Activated CD8-positive, alpha-beta memory T cell treated with anti-CD3 and anti-CD28 coated beads, Interleukin-2, amount 50 U/mL, for 48 hours (primary cell): ENCODE data around the gene NCAPH2.
A peak's percentile ranks its signal among the peaks of the same experiment; 100 is the strongest.
"Not testable (repeated sequence)": the region's sequence is repeated elsewhere in the genome, so short reads cannot be mapped to it uniquely, and the experiment has no call there.

Experiments
- DNase-seq: peaks from one replicate; pipeline ENCODE4 v3.0.0-alpha.2; 2020

Gene NCAPH2

GRCh38 chr22:50520184-50520583 lies 12.2 kb downstream of the NCAPH2 start:
- not testable (repeated sequence) for DNase-seq

GRCh38 chr22:50520826-50521453 lies 12.9 kb downstream of the NCAPH2 start:
- no peak for DNase-seq

- no peak for DNase-seq
Observed at GRCh38 chr22:50521710-50522109, 13.7 kb downstream of the NCAPH2 start.

- DNase-seq: no peak
Observed at GRCh38 chr22:50522208-50522805, 14.3 kb downstream of the NCAPH2 start.

- no peak for DNase-seq
Observed at GRCh38 chr22:50522806-50523438, 14.9 kb downstream of the NCAPH2 start.

GRCh38 chr22:50523458-50523805 lies 15.4 kb downstream of the NCAPH2 start:
- no peak for DNase-seq

GRCh38 chr22:50523806-50524675 lies 16.0 kb downstream of the NCAPH2 start:
- no peak for DNase-seq

- DNase-seq: no peak
Observed at GRCh38 chr22:50524676-50525103, 16.7 kb downstream of the NCAPH2 start.

- DNase-seq: peak; percentile 99
Observed at GRCh38 chr22:50525104-50525857, 17.3 kb downstream of the NCAPH2 start, which contains the start of gene SCO2. SCO2 (minus strand) TSS chr22:50525598; CDS start chr22:50524411, 1,187 bp downstream.

- DNase-seq: no peak
Observed at GRCh38 chr22:50525858-50526107, 17.8 kb downstream of the NCAPH2 start.

GRCh38 chr22:50526108-50526833 lies 18.2 kb downstream of the NCAPH2 start:
- DNase-seq: peak; percentile 93

- DNase-seq: peak; percentile 76
Observed at GRCh38 chr22:50526834-50527801, 19.1 kb downstream of the NCAPH2 start.

GRCh38 chr22:50527921-50528681 lies 20.1 kb downstream of the NCAPH2 start:
- no peak for DNase-seq

- no peak for DNase-seq
Observed at GRCh38 chr22:50528682-50529415, 20.8 kb downstream of the NCAPH2 start.

GRCh38 chr22:50529416-50529896 lies 21.4 kb downstream of the NCAPH2 start:
- peak; percentile 62 for DNase-seq

- DNase-seq: peak; percentile 88
Observed at GRCh38 chr22:50529897-50530579, 22.0 kb downstream of the NCAPH2 start, which contains the start of gene TYMP. TYMP (minus strand) TSS chr22:50530012; CDS start chr22:50529709, 303 bp downstream.

GRCh38 chr22:50530580-50530876 lies 22.5 kb downstream of the NCAPH2 start:
- DNase-seq: no peak

GRCh38 chr22:50530877-50531545 lies 23.0 kb downstream of the NCAPH2 start:
- peak; percentile 91 for DNase-seq
